Measurements from ENCODE around the gene APOL6.

- TF ChIP-seq CTCF (conservative IDR thresholded peaks at IDR 0.05) (no peak), ZFX (IDR thresholded peaks at IDR 0.05) (no peak)
Measured at GRCh38 chr22:35664955-35665587, 16.8 kb downstream of the APOL6 start.
